Activated CD8-positive, alpha-beta memory T cell treated with anti-CD3 and anti-CD28 coated beads for 36 hours (primary cell): ENCODE data around the gene STARD6. TPM values are rescaled to one million over a fixed set of nuclear protein-coding genes. Genes with fewer than 3 reads are reported as not detected.
"Not testable (repeated sequence)": the region's sequence is repeated elsewhere in the genome, so short reads cannot be mapped to it uniquely, and the experiment has no call there.

Experiments
- CTCF ChIA-PET: fragments of 350-600 bp; sonication (Branson Sonifier 250); formaldehyde crosslinking; loops from one replicate; lab custom pipeline; 2021; ENCODE audit warnings: antibody characterized with exemption; lab: Charles Lee
- POLR2A ChIA-PET: fragments of 350-600 bp; sonication (Branson Sonifier 250); formaldehyde crosslinking; loops from one replicate; lab custom pipeline; 2021; ENCODE audit warnings: antibody characterized with exemption; lab: Charles Lee
- total RNA-seq, 2 experiments: library from RNA; stranded (reverse); gene quantifications; one replicate each; pipeline ENCODE4 v1.2.3, GENCODE V29; 2021

The STARD6 gene
- under 1 TPM in 1 of 2 experiments, not detected in 1; 0.23 TPM for total RNA-seq

- CTCF ChIA-PET: interaction anchor here (1.1 kb wide), 2 partner anchors 18 to 35 kb away, joined by 3 to 4 read pairs; no protein-coding TSS in a partner anchor
- POLR2A ChIA-PET: interaction anchor here (0.8 to 1.1 kb wide), 3 partner anchors 73 to 89 kb away, joined by 3 to 5 read pairs (median 3); partner anchors contain the start of gene POLI
Observed at GRCh38 chr18:54357660-54358494, at the start of gene STARD6, which contains the start of gene C18orf54. STARD6 (minus strand) TSS chr18:54357858; CDS start chr18:54354573, 3,285 bp downstream. C18orf54 (plus strand) TSS chr18:54357906; CDS start chr18:54360573, 2,667 bp downstream.

GRCh38 chr18:54405290-54405689 is 47.6 kb upstream of the STARD6 start:
- POLR2A ChIA-PET: no interaction called here
- CTCF ChIA-PET: no interaction called here

- POLR2A ChIA-PET: no interaction called here
- CTCF ChIA-PET: no interaction called here
Observed at GRCh38 chr18:54396760-54397159, 39.1 kb upstream of the STARD6 start.

- POLR2A ChIA-PET: no interaction called here
- CTCF ChIA-PET: no interaction called here
Observed at GRCh38 chr18:54393648-54394294, 36.1 kb upstream of the STARD6 start.

- ChIA-PET CTCF (interaction anchor here (1.0 kb wide), 2 partner anchors 35 to 278 kb away, joined by 4 read pairs; partner anchors contain the start of genes C18orf54 and STARD6), POLR2A (no interaction called here)
Observed at GRCh38 chr18:54392543-54393023, 34.9 kb upstream of the STARD6 start.

- CTCF ChIA-PET: no interaction called here
- POLR2A ChIA-PET: no interaction called here
Observed at GRCh38 chr18:54390838-54391237, 33.2 kb upstream of the STARD6 start.

- POLR2A ChIA-PET: no interaction called here
- CTCF ChIA-PET: interaction anchor here (0.6 kb wide), 1 partner anchor 271 kb away, joined by 5 read pairs; no protein-coding TSS in a partner anchor
Observed at GRCh38 chr18:54389143-54389505, 31.5 kb upstream of the STARD6 start.

GRCh38 chr18:54388203-54389142 is 30.8 kb upstream of the STARD6 start:
- ChIA-PET POLR2A (no interaction called here), CTCF (no interaction called here)

GRCh38 chr18:54387631-54388030 is 30.0 kb upstream of the STARD6 start:
- POLR2A ChIA-PET: no interaction called here
- CTCF ChIA-PET: no interaction called here

- CTCF ChIA-PET: not testable (repeated sequence)
- POLR2A ChIA-PET: interaction anchor here (0.6 kb wide), 1 partner anchor 11 kb away, joined by 3 read pairs; no protein-coding TSS in a partner anchor
Observed at GRCh38 chr18:54386800-54387495, 29.3 kb upstream of the STARD6 start.

- CTCF ChIA-PET: no interaction called here
- POLR2A ChIA-PET: interaction anchor here (0.6 kb wide), 1 partner anchor 12 kb away, joined by 3 read pairs; no protein-coding TSS in a partner anchor
Observed at GRCh38 chr18:54386043-54386442, 28.4 kb upstream of the STARD6 start.

- POLR2A ChIA-PET: no interaction called here
- CTCF ChIA-PET: no interaction called here
Observed at GRCh38 chr18:54382733-54383252, 25.1 kb upstream of the STARD6 start.

- ChIA-PET CTCF (no interaction called here), POLR2A (no interaction called here)
Observed at GRCh38 chr18:54382076-54382475, 24.4 kb upstream of the STARD6 start.

GRCh38 chr18:54381640-54382039 is 24.0 kb upstream of the STARD6 start:
- ChIA-PET POLR2A (no interaction called here), CTCF (no interaction called here)

- CTCF ChIA-PET: no interaction called here
- POLR2A ChIA-PET: no interaction called here
Observed at GRCh38 chr18:54378057-54378456, 20.4 kb upstream of the STARD6 start.

GRCh38 chr18:54360406-54360805 is 2.7 kb upstream of the STARD6 start:
- POLR2A ChIA-PET: no interaction called here
- CTCF ChIA-PET: interaction anchor here (1.0 kb wide), 1 partner anchor 44 kb away, joined by 3 read pairs; no protein-coding TSS in a partner anchor

GRCh38 chr18:54359233-54359632 is 1.6 kb upstream of the STARD6 start:
- POLR2A ChIA-PET: no interaction called here
- CTCF ChIA-PET: no interaction called here

GRCh38 chr18:54358495-54359040 is 910 bp upstream of the STARD6 start:
- CTCF ChIA-PET: interaction anchor here (1.1 kb wide), 1 partner anchor 19 kb away, joined by 3 read pairs; no protein-coding TSS in a partner anchor
- POLR2A ChIA-PET: no interaction called here
